ENCODE results near the gene TARM1. TPM values are rescaled to one million over a fixed set of nuclear protein-coding genes. Genes with fewer than 3 reads are reported as not detected.

TARM1 gene
- total and polyA plus RNA-seq, 2 experiments from 2014 or later: not detected

DNA sequence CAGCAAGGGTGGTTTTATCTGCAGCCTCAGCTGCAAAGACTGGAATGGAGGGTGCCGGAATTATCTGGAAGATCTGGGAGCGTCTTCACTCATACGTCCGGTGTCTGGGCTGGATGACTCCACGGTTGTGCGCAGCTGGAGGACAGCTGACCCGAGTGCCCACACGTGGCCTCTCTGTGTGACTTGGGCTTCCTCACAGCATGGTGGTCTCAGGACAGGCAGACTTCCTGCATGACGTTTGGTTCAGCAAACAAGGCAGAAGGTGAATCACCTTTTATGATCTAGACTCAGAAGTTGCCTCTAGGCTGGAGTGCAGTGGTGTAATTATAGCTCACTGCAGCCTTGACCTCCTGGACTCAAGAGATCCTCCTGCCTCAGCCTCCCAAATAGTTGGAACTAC lies 56.5 kb downstream of the TARM1 start:
- peaks cover 16% of the 10 kb centered on the region for H3K4me1 Mint-ChIP-seq

More for the DNA sequence above, 56.5 kb downstream of the TARM1 start:
- peaks cover 12% of the 10 kb centered on the region for H3K27me3 Mint-ChIP-seq (ENCODE audit: insufficient read depth, low read depth, poor library complexity)
- H3K9me2 ChIP-seq (ENCODE audit: insufficient read depth): no peaks in the 10 kb centered on the region
- H3K4me1 ChIP-seq (ENCODE audit: insufficient read depth): peaks cover 7% of the 10 kb centered on the region; the same call in 1 of the 2 replicates
- H3K36me3 ChIP-seq (ENCODE audit: insufficient read depth): no peaks in the 10 kb centered on the region
- H3K4me2 ChIP-seq: no peak overlapping the region
- H4K20me1 ChIP-seq (replicated peaks; ENCODE audit: insufficient read depth): no peaks in the 10 kb centered on the region
- TF ChIP-seq STAT1 (IDR thresholded peaks at IDR 0.05; ENCODE audit: unreplicated experiment) (no peak), CREB1 (CRISPR knock-in tag; IDR thresholded peaks at IDR 0.05; ENCODE audit: low read depth) (no peak), POLR2AphosphoS5 (IDR thresholded peaks at IDR 0.05; ENCODE audit: low read depth) (no peak), ZNF331 (CRISPR knock-in tag; IDR thresholded peaks at IDR 0.05; ENCODE audit: low read depth) (no peak), EZH2 (IDR thresholded peaks at IDR 0.05; ENCODE audit: low read depth, unreplicated experiment) (no peak)
- TF ChIP-seq, protein P1, sequence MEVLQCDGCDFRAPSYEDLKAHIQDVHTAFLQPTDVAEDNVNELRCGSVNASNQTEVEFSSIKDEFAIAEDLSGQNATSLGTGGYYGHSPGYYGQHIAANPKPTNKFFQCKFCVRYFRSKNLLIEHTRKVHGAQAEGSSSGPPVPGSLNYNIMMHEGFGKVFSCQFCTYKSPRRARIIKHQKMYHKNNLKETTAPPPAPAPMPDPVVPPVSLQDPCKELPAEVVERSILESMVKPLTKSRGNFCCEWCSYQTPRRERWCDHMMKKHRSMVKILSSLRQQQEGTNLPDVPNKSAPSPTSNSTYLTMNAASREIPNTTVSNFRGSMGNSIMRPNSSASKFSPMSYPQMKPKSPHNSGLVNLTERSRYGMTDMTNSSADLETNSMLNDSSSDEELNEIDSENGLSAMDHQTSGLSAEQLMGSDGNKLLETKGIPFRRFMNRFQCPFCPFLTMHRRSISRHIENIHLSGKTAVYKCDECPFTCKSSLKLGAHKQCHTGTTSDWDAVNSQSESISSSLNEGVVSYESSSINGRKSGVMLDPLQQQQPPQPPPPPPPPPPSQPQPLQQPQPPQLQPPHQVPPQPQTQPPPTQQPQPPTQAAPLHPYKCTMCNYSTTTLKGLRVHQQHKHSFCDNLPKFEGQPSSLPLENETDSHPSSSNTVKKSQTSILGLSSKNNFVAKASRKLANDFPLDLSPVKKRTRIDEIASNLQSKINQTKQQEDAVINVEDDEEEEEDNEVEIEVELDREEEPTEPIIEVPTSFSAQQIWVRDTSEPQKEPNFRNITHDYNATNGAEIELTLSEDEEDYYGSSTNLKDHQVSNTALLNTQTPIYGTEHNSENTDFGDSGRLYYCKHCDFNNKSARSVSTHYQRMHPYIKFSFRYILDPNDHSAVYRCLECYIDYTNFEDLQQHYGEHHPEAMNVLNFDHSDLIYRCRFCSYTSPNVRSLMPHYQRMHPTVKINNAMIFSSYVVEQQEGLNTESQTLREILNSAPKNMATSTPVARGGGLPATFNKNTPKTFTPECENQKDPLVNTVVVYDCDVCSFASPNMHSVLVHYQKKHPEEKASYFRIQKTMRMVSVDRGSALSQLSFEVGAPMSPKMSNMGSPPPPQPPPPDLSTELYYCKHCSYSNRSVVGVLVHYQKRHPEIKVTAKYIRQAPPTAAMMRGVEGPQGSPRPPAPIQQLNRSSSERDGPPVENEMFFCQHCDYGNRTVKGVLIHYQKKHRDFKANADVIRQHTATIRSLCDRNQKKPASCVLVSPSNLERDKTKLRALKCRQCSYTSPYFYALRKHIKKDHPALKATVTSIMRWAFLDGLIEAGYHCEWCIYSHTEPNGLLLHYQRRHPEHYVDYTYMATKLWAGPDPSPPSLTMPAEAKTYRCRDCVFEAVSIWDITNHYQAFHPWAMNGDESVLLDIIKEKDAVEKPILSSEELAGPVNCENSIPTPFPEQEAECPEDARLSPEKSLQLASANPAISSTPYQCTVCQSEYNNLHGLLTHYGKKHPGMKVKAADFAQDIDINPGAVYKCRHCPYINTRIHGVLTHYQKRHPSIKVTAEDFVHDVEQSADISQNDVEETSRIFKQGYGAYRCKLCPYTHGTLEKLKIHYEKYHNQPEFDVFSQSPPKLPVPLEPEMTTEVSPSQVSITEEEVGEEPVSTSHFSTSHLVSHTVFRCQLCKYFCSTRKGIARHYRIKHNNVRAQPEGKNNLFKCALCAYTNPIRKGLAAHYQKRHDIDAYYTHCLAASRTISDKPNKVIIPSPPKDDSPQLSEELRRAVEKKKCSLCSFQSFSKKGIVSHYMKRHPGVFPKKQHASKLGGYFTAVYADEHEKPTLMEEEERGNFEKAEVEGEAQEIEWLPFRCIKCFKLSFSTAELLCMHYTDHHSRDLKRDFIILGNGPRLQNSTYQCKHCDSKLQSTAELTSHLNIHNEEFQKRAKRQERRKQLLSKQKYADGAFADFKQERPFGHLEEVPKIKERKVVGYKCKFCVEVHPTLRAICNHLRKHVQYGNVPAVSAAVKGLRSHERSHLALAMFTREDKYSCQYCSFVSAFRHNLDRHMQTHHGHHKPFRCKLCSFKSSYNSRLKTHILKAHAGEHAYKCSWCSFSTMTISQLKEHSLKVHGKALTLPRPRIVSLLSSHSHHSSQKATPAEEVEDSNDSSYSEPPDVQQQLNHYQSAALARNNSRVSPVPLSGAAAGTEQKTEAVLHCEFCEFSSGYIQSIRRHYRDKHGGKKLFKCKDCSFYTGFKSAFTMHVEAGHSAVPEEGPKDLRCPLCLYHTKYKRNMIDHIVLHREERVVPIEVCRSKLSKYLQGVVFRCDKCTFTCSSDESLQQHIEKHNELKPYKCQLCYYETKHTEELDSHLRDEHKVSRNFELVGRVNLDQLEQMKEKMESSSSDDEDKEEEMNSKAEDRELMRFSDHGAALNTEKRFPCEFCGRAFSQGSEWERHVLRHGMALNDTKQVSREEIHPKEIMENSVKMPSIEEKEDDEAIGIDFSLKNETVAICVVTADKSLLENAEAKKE (CRISPR knock-in tag; IDR thresholded peaks at IDR 0.05): no peak
- TF ChIP-seq, protein P2, sequence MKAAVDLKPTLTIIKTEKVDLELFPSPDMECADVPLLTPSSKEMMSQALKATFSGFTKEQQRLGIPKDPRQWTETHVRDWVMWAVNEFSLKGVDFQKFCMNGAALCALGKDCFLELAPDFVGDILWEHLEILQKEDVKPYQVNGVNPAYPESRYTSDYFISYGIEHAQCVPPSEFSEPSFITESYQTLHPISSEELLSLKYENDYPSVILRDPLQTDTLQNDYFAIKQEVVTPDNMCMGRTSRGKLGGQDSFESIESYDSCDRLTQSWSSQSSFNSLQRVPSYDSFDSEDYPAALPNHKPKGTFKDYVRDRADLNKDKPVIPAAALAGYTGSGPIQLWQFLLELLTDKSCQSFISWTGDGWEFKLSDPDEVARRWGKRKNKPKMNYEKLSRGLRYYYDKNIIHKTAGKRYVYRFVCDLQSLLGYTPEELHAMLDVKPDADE (IDR thresholded peaks at IDR 0.05): no peak
- TF ChIP-seq, protein P3, sequence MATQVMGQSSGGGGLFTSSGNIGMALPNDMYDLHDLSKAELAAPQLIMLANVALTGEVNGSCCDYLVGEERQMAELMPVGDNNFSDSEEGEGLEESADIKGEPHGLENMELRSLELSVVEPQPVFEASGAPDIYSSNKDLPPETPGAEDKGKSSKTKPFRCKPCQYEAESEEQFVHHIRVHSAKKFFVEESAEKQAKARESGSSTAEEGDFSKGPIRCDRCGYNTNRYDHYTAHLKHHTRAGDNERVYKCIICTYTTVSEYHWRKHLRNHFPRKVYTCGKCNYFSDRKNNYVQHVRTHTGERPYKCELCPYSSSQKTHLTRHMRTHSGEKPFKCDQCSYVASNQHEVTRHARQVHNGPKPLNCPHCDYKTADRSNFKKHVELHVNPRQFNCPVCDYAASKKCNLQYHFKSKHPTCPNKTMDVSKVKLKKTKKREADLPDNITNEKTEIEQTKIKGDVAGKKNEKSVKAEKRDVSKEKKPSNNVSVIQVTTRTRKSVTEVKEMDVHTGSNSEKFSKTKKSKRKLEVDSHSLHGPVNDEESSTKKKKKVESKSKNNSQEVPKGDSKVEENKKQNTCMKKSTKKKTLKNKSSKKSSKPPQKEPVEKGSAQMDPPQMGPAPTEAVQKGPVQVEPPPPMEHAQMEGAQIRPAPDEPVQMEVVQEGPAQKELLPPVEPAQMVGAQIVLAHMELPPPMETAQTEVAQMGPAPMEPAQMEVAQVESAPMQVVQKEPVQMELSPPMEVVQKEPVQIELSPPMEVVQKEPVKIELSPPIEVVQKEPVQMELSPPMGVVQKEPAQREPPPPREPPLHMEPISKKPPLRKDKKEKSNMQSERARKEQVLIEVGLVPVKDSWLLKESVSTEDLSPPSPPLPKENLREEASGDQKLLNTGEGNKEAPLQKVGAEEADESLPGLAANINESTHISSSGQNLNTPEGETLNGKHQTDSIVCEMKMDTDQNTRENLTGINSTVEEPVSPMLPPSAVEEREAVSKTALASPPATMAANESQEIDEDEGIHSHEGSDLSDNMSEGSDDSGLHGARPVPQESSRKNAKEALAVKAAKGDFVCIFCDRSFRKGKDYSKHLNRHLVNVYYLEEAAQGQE (IDR thresholded peaks at IDR 0.05; ENCODE audit: unreplicated experiment): no peak
- TF ChIP-seq, protein P4, sequence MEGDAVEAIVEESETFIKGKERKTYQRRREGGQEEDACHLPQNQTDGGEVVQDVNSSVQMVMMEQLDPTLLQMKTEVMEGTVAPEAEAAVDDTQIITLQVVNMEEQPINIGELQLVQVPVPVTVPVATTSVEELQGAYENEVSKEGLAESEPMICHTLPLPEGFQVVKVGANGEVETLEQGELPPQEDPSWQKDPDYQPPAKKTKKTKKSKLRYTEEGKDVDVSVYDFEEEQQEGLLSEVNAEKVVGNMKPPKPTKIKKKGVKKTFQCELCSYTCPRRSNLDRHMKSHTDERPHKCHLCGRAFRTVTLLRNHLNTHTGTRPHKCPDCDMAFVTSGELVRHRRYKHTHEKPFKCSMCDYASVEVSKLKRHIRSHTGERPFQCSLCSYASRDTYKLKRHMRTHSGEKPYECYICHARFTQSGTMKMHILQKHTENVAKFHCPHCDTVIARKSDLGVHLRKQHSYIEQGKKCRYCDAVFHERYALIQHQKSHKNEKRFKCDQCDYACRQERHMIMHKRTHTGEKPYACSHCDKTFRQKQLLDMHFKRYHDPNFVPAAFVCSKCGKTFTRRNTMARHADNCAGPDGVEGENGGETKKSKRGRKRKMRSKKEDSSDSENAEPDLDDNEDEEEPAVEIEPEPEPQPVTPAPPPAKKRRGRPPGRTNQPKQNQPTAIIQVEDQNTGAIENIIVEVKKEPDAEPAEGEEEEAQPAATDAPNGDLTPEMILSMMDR (conservative IDR thresholded peaks at IDR 0.05; ENCODE audit: low read depth in 2 of 2): no peak
- H3F3A ChIP-seq (replicated peaks; ENCODE audit: low read depth): peaks cover 9% of the 10 kb centered on the region
- DNase-seq (ENCODE audit: low spot score): no peak
- H3K4me3 Mint-ChIP-seq: no peak overlapping the region
- H3K27ac Mint-ChIP-seq: no peak overlapping the region
- H2AFZ ChIP-seq: no peak overlapping the region
- H3K27me3 ChIP-seq (ENCODE audit: insufficient read depth): no peaks in the 10 kb centered on the region
- no peak for ATAC-seq
- no peaks in the 10 kb centered on the region for H3K79me2 ChIP-seq (replicated peaks; ENCODE audit: insufficient read depth)
- H3K36me3 Mint-ChIP-seq (ENCODE audit: low read depth): no peaks in the 10 kb centered on the region; the same call in 2 of the 3 replicates
- H3K9me3 Mint-ChIP-seq: no peaks in the 10 kb centered on the region; the same call in 2 of the 3 replicates
- H3K4me3 ChIP-seq: no peak overlapping the region
- no peak overlapping the region for H3K27ac ChIP-seq (ENCODE audit: low read depth)

Data from GM23338 (cell line).